ENCODE measurements around the gene FHL5. TPM values are rescaled to one million over a fixed set of nuclear protein-coding genes. Genes with fewer than 3 reads are reported as not detected.

The FHL5 gene
- total RNA-seq, 1 donor from 2014 or later, result 21.4 TPM

DNA sequence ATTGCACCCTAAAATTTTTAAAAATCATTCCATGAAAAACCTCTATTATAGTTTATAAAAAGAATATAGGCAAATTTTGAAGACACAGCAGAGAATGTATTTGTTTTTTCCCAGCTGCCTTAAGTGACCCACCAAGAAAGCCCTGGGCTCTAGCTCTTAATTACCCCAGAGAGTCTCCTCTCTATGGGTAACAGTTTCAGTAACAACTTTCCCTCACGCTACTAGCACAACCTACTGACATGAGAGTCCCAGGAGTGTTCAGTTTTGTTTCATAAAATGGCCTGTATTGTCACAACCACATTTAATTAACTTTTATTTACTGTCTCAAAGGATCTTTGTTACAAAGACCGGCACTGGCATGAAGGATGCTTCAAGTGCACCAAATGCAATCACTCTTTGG, 41.5 kb downstream of the FHL5 start:
- TF ChIP-seq, protein P1, sequence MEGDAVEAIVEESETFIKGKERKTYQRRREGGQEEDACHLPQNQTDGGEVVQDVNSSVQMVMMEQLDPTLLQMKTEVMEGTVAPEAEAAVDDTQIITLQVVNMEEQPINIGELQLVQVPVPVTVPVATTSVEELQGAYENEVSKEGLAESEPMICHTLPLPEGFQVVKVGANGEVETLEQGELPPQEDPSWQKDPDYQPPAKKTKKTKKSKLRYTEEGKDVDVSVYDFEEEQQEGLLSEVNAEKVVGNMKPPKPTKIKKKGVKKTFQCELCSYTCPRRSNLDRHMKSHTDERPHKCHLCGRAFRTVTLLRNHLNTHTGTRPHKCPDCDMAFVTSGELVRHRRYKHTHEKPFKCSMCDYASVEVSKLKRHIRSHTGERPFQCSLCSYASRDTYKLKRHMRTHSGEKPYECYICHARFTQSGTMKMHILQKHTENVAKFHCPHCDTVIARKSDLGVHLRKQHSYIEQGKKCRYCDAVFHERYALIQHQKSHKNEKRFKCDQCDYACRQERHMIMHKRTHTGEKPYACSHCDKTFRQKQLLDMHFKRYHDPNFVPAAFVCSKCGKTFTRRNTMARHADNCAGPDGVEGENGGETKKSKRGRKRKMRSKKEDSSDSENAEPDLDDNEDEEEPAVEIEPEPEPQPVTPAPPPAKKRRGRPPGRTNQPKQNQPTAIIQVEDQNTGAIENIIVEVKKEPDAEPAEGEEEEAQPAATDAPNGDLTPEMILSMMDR (IDR thresholded peaks at IDR 0.05), result no peak
- TF ChIP-seq POLR2AphosphoS5 (IDR thresholded peaks at IDR 0.05; ENCODE audit: insufficient read depth in 1 of 2, low read depth in 1 of 2) (no peak), POLR2A (IDR thresholded peaks at IDR 0.05) (no peak)
- no peak overlapping the region for H3K27ac ChIP-seq
- H3K4me3 ChIP-seq, result no peak overlapping the region
- intact Hi-C loops (cut with DNase I), result no loop called here
- DNase-seq (ENCODE audit: extremely low spot score in 2 of 2), result no peak
- no peaks in the 10 kb centered on the region for H3K4me1 ChIP-seq
- no peaks in the 10 kb centered on the region for H3K27me3 ChIP-seq
- no peaks in the 10 kb centered on the region for H3K9me3 ChIP-seq
- no peaks in the 10 kb centered on the region for H3K36me3 ChIP-seq

GRCh38 chr6:96608074-96608473, 45.1 kb downstream of the FHL5 start:
- no peaks in the 10 kb centered on the region for H3K27me3 ChIP-seq
- no peaks in the 10 kb centered on the region for H3K9me3 ChIP-seq
- DNase-seq (ENCODE audit: extremely low spot score in 2 of 2), result no peak
- intact Hi-C loops (cut with DNase I), result no loop called here
- no peak overlapping the region for H3K4me3 ChIP-seq
- H3K4me1 ChIP-seq, result no peaks in the 10 kb centered on the region
- H3K36me3 ChIP-seq, result no peaks in the 10 kb centered on the region
- H3K27ac ChIP-seq, result no peak overlapping the region
- TF ChIP-seq POLR2AphosphoS5 (IDR thresholded peaks at IDR 0.05; ENCODE audit: insufficient read depth in 1 of 2, low read depth in 1 of 2), result no peak
- TF ChIP-seq POLR2A (IDR thresholded peaks at IDR 0.05), result no peak
- TF ChIP-seq, protein P1 (IDR thresholded peaks at IDR 0.05), result no peak

DNA sequence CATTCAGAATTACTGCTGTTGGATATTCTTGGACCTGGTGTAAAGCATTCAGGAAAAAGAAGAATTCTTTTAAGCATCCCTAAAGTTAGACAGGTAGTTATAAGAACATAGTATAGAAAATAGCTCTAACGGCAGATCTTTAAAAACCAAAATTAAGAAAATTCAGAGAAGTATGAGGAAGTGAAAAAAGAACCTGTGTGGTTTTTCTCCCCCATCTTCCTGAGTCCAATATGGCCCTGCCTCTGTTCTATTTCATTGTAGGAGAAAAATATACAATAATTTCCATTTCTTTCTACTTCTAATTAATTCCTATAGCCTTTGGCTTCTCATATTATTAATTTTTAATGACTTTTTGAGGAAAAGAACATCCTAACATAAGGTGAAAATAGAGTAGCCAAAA, 47.1 kb downstream of the FHL5 start:
- H3K36me3 ChIP-seq, result no peaks in the 10 kb centered on the region
- no peak overlapping the region for H3K4me3 ChIP-seq
- no peaks in the 10 kb centered on the region for H3K9me3 ChIP-seq
- no peaks in the 10 kb centered on the region for H3K4me1 ChIP-seq
- no peak for DNase-seq (ENCODE audit: extremely low spot score in 2 of 2)
- no peak for TF ChIP-seq POLR2AphosphoS5 (IDR thresholded peaks at IDR 0.05; ENCODE audit: insufficient read depth in 1 of 2, low read depth in 1 of 2)
- TF ChIP-seq POLR2A (IDR thresholded peaks at IDR 0.05), result no peak
- TF ChIP-seq, protein P1 (IDR thresholded peaks at IDR 0.05), result no peak
- H3K27me3 ChIP-seq, result no peaks in the 10 kb centered on the region
- intact Hi-C loops (cut with DNase I), result no loop called here
- H3K27ac ChIP-seq, result no peak overlapping the region

DNA sequence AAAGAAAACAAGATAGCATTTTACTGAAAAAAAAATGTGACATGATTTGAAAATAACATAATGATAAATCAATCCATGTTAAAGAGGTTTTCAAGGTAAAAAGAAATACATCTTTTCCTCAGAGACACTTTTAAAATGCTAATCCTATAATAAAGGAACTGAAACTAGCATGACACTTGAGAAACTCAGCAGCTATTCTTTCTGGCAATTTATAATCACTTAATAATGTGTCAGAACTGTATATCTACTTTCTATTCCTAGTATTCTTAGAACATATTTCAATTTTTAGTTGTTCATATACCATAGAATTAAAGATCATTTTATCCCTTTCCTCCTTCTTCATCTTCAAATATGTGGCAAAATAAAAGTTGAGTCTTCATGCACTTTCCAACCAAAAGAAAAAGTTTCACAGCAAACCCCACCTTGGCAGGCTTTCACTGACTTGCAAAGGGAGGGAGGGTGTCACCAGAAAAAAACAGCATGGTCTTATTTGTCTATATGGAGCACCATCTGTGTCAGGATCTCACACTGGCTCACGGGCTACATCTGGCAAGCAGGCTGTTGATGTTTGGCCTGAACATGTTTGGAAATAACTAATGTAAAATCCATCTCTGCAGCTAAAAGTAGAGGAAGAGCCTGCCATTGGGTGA, 48.5 kb downstream of the FHL5 start:
- H3K4me3 ChIP-seq, result no peak overlapping the region
- no peaks in the 10 kb centered on the region for H3K4me1 ChIP-seq
- no peaks in the 10 kb centered on the region for H3K36me3 ChIP-seq
- intact Hi-C loops (cut with DNase I), result no loop called here
- no peaks in the 10 kb centered on the region for H3K9me3 ChIP-seq
- H3K27ac ChIP-seq, result no peak overlapping the region
- TF ChIP-seq, protein P1 (IDR thresholded peaks at IDR 0.05), result no peak
- no peak for TF ChIP-seq POLR2AphosphoS5 (IDR thresholded peaks at IDR 0.05; ENCODE audit: insufficient read depth in 1 of 2, low read depth in 1 of 2)
- TF ChIP-seq POLR2A (IDR thresholded peaks at IDR 0.05), result no peak
- DNase-seq (ENCODE audit: extremely low spot score in 2 of 2), result no peak
- no peaks in the 10 kb centered on the region for H3K27me3 ChIP-seq

DNA sequence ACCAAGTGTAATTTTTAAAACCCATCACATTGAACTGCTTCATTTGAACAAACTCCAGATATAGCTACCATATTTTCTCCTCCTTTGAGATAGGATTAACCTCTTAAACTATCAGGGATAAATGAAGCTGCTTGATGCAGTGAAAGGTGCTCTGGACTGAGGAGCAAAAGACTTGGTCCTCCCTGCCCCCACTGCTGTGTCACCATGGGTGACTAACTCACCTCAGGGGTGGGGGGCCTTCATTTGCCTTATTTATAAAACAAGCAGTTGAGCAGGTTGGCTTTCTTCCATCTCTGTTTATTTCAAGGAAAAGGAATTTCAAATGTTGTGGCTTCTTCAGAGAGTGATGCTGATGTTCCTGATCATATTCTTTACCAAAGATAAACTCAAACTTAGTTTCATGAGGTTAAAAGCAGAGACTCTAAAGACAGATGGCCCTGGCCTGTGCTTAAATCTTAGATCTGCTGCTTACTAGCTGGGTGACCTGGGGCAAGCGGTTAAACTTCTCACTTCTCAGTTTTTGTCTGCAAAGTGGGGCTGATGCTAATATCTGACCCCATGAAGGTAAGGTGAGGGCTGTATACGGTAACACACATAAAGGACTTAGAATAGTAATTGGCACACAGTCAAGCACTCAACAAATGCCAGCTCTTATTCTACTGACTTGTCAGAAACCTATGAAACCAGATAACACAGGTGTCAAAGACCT, 50.5 kb downstream of the FHL5 start:
- Histone ChIP-seq H3K4me1 (no peaks in the 10 kb centered on the region), H3K27ac (no peak overlapping the region)
- TF ChIP-seq POLR2A (IDR thresholded peaks at IDR 0.05) (no peak), POLR2AphosphoS5 (IDR thresholded peaks at IDR 0.05; ENCODE audit: insufficient read depth in 1 of 2, low read depth in 1 of 2) (no peak)
- TF ChIP-seq, protein P1 (IDR thresholded peaks at IDR 0.05), result no peak

More for the DNA sequence above, 50.5 kb downstream of the FHL5 start:
- no peak for DNase-seq (ENCODE audit: extremely low spot score in 2 of 2)
- H3K4me3 ChIP-seq, result no peak overlapping the region
- H3K9me3 ChIP-seq, result no peaks in the 10 kb centered on the region
- H3K36me3 ChIP-seq, result no peaks in the 10 kb centered on the region
- H3K27me3 ChIP-seq, result no peaks in the 10 kb centered on the region
- intact Hi-C loops (cut with DNase I), result no loop called here

All from vagina (tissue), 2 donors.